ENCODE data around the gene ANP32B. TPM values are rescaled to one million over a fixed set of nuclear protein-coding genes. Genes with fewer than 3 reads are reported as not detected.

Gene ANP32B
- total RNA-seq, 2 experiments from 2014 or later, result 317 to 335 TPM

GRCh38 chr9:98020476-98021145 lies 37.5 kb downstream of the ANP32B start:
- DNase-seq, result no peak
- H3K4me3 Mint-ChIP-seq, result no peak overlapping the region
- H3K36me3 Mint-ChIP-seq (ENCODE audit: low read depth), result peaks cover 38% of the 10 kb centered on the region
- no peak overlapping the region for H3K27ac Mint-ChIP-seq
- CTCF ChIA-PET, result interaction anchor here (0.6 to 1.3 kb wide), 2 partner anchors 14 to 97 kb away, joined by 4 to 8 read pairs; no protein-coding TSS in a partner anchor
- peaks cover 2% of the 10 kb centered on the region for H3K4me1 Mint-ChIP-seq
- H3K9me3 Mint-ChIP-seq, result no peaks in the 10 kb centered on the region
- no peaks in the 10 kb centered on the region for H3K27me3 Mint-ChIP-seq
- POLR2A ChIA-PET, result interaction anchor here (0.6 to 1.8 kb wide), 8 partner anchors 12 to 111 kb away, joined by 3 to 6 read pairs (median 4); no protein-coding TSS in a partner anchor

- H3K36me3 Mint-ChIP-seq (ENCODE audit: low read depth), result peaks cover 34% of the 10 kb centered on the region
- ChIA-PET POLR2A (interaction anchor here (0.8 to 1.8 kb wide), 7 partner anchors 11 to 64 kb away, joined by 3 to 6 read pairs (median 4); no protein-coding TSS in a partner anchor), CTCF (interaction anchor here (0.6 to 1.3 kb wide), 3 partner anchors 13 to 98 kb away, joined by 4 to 8 read pairs (median 6); no protein-coding TSS in a partner anchor)
- no peak for DNase-seq
- no peaks in the 10 kb centered on the region for H3K9me3 Mint-ChIP-seq
- no peaks in the 10 kb centered on the region for H3K27me3 Mint-ChIP-seq
- no peak overlapping the region for H3K27ac Mint-ChIP-seq
- H3K4me3 Mint-ChIP-seq, result no peak overlapping the region
- H3K4me1 Mint-ChIP-seq, result peaks cover 2% of the 10 kb centered on the region
Observed at GRCh38 chr9:98021306-98022040, 38.3 kb downstream of the ANP32B start.

DNA sequence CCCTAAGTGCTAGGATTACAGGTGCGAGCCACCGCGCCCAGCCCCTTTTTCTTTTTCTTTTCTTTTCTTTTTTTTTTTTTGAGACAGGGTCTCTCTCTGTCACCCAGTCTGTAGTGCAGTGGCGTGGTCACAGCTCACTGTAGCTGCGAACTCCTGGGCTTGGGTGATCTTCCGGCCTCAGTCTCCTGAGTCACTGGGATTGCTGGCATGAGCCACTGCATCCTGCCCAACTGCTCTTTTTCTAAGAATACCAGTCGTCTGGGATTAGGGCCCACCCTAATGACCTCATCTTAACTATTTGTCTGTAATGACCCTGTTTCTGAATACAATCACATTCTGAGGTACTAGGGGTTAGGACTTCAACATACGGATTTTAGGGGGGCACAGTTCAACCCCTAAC lies 39.3 kb downstream of the ANP32B start:
- peaks cover 26% of the 10 kb centered on the region for H3K36me3 Mint-ChIP-seq (ENCODE audit: low read depth)
- no peaks in the 10 kb centered on the region for H3K9me3 Mint-ChIP-seq
- peaks cover 2% of the 10 kb centered on the region for H3K4me1 Mint-ChIP-seq
- H3K4me3 Mint-ChIP-seq, result no peak overlapping the region
- ChIA-PET CTCF (no interaction called here), POLR2A (no interaction called here)
- no peak for DNase-seq
- H3K27me3 Mint-ChIP-seq, result no peaks in the 10 kb centered on the region
- H3K27ac Mint-ChIP-seq, result no peak overlapping the region

DNA sequence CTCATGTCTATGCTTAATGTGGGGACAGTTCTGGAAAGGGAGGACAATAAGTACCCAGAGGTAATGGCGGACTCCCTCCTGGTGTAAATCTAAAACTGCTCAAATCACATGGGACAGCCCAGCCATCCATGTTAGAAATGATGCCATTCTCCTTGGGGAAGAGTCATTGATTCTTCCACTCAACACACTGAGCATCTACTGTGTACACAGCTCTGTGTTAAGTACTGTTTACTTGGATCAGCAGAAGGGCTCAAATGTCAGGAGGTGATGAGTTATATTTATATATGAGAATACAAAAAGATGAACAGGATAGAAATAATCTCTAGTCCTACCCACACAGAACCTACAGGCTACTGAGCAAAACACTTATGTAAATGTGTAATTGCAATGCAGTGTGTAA lies 41.6 kb downstream of the ANP32B start:
- Mint-ChIP-seq H3K4me3 (no peak overlapping the region), H3K9me3 (no peaks in the 10 kb centered on the region), H3K27ac (no peak overlapping the region), H3K4me1 (peaks cover 2% of the 10 kb centered on the region), H3K27me3 (no peaks in the 10 kb centered on the region), H3K36me3 (ENCODE audit: low read depth) (peaks cover 17% of the 10 kb centered on the region)
- no peak for DNase-seq
- CTCF ChIA-PET, result interaction anchor here (1.0 to 3.5 kb wide), 2 partner anchors 10 to 12 kb away, joined by 3 to 15 read pairs; no protein-coding TSS in a partner anchor
- POLR2A ChIA-PET, result no interaction called here

DNA sequence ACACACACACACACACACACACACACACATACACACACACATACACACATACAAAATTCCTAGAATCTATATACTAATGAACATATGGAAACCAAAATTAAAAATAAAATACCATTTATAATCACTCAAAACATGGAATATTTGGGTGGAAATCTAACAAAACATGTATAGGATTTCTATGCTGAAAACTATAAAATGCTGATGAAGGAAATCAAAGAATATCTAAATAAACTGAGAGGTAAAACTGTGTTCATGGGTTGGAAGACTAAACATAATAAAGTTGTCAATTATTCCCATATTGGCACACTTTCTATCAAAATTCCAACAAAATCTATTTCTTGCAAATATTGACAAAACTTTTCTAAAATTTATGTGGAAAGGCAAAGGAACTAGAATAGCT lies 48.0 kb downstream of the ANP32B start:
- no peaks in the 10 kb centered on the region for H3K9me3 Mint-ChIP-seq
- CTCF ChIA-PET, result interaction anchor here (1.0 kb wide), 1 partner anchor 107 kb away, joined by 3 read pairs; no protein-coding TSS in a partner anchor
- H3K36me3 Mint-ChIP-seq (ENCODE audit: low read depth), result peaks cover 5% of the 10 kb centered on the region
- no peak overlapping the region for H3K4me3 Mint-ChIP-seq
- no peaks in the 10 kb centered on the region for H3K27me3 Mint-ChIP-seq
- H3K27ac Mint-ChIP-seq, result no peak overlapping the region
- POLR2A ChIA-PET, result no interaction called here
- DNase-seq, result no peak
- H3K4me1 Mint-ChIP-seq, result peaks cover 8% of the 10 kb centered on the region

DNA sequence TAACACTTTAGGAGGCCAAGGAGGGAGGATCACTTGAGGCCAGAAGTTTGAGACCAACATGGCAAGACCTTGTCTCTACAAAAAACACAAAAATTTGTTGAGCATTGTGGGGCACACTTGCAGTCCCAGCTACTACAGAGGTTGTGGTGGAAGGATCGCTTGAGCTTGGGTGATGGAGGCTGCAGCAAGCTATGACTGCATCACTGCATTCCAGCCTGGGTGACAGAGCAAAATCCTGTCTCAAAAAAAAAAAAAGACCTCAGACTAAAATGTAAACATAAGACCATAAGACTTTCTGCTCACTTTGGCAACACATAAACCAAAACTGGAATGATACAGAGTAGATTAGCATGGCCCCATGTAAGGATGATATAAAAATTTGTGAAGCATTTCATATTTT lies 48.8 kb downstream of the ANP32B start:
- H3K27me3 Mint-ChIP-seq, result no peaks in the 10 kb centered on the region
- ChIA-PET POLR2A (interaction anchor here (0.9 kb wide), 2 partner anchors 11 to 40 kb away, joined by 5 to 6 read pairs; no protein-coding TSS in a partner anchor), CTCF (interaction anchor here (1.0 to 1.1 kb wide), 2 partner anchors 13 to 108 kb away, joined by 3 read pairs; no protein-coding TSS in a partner anchor)
- no peaks in the 10 kb centered on the region for H3K9me3 Mint-ChIP-seq
- peaks cover 2% of the 10 kb centered on the region for H3K36me3 Mint-ChIP-seq (ENCODE audit: low read depth)
- H3K4me3 Mint-ChIP-seq, result no peak overlapping the region
- peaks cover 8% of the 10 kb centered on the region for H3K4me1 Mint-ChIP-seq
- no peak for DNase-seq
- no peak overlapping the region for H3K27ac Mint-ChIP-seq

DNA sequence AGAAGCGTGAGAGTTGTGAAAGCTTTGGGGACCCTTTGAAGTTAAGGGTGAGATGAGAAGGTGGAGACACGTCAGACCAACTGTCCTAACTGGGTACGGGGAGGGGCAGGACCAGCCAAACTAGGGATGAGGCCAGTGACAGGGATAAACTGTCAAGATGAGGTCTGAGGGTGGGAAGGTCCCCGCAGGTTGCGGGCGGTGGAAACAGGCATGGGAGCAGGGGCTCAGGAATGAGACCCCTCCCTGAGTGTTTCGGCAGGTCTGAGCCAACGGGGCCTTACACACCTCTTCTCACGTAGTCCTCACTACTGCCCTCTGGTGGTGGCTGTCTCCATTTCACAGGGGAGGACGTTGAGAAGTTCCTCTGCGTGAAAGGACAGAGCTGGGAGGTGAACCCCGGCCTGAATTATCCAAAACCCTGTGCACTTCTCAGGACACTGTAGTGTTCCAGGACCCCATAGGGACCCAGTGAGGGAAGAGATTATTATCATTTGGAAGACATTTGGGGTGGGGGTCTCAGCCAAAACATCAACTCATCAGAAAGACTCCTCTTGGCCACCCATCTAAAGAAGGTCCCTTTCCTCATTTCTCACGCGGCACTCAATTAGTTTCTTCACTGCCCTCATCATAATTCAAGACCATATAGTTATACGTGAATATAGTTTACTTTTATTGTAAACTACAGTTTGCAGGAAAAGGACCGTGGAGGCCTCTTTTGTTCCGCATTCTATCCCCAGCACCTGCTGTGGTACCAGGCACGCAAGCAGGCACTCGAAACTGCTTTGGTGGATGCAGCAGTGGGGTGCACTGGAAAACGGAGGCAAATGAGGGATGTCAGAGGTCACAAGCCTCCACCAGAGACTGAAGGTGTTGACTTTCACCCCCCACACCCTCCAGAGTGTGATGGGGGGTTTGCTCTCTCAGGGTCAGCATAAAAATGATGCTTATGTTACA lies 51.7 kb downstream of the ANP32B start:
- peaks cover 5% of the 10 kb centered on the region for H3K27me3 Mint-ChIP-seq
- POLR2A ChIA-PET, result interaction anchor here (0.6 to 2.1 kb wide), 5 partner anchors 18 to 112 kb away, joined by 3 to 17 read pairs (median 6); partner anchors contain the start of genes ANP32B, NANS and TRMO
- CTCF ChIA-PET, result interaction anchor here (0.6 to 4.0 kb wide), 30 partner anchors 10 to 375 kb away, joined by 3 to 46 read pairs (median 5); partner anchors contain the start of genes ANP32B, NANS, TBC1D2 and TRMO
- no peak overlapping the region for H3K4me3 Mint-ChIP-seq
- DNase-seq, result peak; percentile 91
- H3K27ac Mint-ChIP-seq, result no peak overlapping the region
- H3K4me1 Mint-ChIP-seq, result peaks cover 13% of the 10 kb centered on the region
- no peaks in the 10 kb centered on the region for H3K36me3 Mint-ChIP-seq (ENCODE audit: low read depth)
- no peaks in the 10 kb centered on the region for H3K9me3 Mint-ChIP-seq

GRCh38 chr9:98037357-98037756 lies 54.2 kb downstream of the ANP32B start:
- Mint-ChIP-seq H3K4me1 (peaks cover 20% of the 10 kb centered on the region), H3K9me3 (no peaks in the 10 kb centered on the region), H3K4me3 (no peak overlapping the region), H3K36me3 (ENCODE audit: low read depth) (no peaks in the 10 kb centered on the region), H3K27ac (no peak overlapping the region), H3K27me3 (peaks cover 11% of the 10 kb centered on the region)
- ChIA-PET POLR2A (interaction anchor here (0.7 to 0.9 kb wide), 2 partner anchors 19 to 55 kb away, joined by 3 read pairs; partner anchors contain the start of gene NANS), CTCF (interaction anchor here (1.0 to 2.0 kb wide), 6 partner anchors 8 to 219 kb away, joined by 3 to 16 read pairs (median 4); partner anchors contain the start of genes ANP32B and TRMO)
- no peak for DNase-seq

DNA sequence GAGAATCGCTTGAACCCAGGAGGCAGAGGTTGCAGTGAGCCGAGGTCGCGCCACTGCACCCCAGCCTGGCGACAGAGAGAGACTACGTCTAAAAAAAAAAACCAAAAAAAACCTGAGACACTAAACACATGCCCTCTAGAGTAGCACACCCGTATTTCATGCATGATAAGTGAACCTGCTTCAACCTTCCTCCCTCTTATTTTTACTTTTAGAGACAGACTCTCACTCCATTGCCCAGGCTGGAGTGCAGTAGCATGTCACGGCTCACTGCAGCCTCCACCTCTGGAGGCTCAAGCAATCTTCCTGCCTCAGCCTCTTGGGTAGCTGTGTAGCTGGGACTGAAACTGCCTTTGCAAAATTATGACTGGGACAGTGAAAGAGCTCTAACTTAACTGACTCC lies 55.8 kb downstream of the ANP32B start:
- Mint-ChIP-seq H3K4me3 (no peak overlapping the region), H3K36me3 (ENCODE audit: low read depth) (no peaks in the 10 kb centered on the region), H3K27me3 (peaks cover 11% of the 10 kb centered on the region), H3K4me1 (peaks cover 20% of the 10 kb centered on the region), H3K27ac (no peak overlapping the region), H3K9me3 (no peaks in the 10 kb centered on the region)
- ChIA-PET POLR2A (interaction anchor here (0.9 to 1.2 kb wide), 3 partner anchors 18 to 218 kb away, joined by 3 to 6 read pairs (median 3); partner anchors contain the start of genes NANS and TBC1D2), CTCF (no interaction called here)
- no peak for DNase-seq

- H3K4me1 Mint-ChIP-seq, result peaks cover 17% of the 10 kb centered on the region
- ChIA-PET CTCF (no interaction called here), POLR2A (interaction anchor here (0.9 to 1.4 kb wide), 4 partner anchors 17 to 217 kb away, joined by 3 to 6 read pairs (median 4); partner anchors contain the start of genes NANS, TBC1D2 and TRMO)
- H3K4me3 Mint-ChIP-seq, result no peak overlapping the region
- H3K36me3 Mint-ChIP-seq (ENCODE audit: low read depth), result no peaks in the 10 kb centered on the region
- peaks cover 11% of the 10 kb centered on the region for H3K27me3 Mint-ChIP-seq
- no peaks in the 10 kb centered on the region for H3K9me3 Mint-ChIP-seq
- no peak for DNase-seq
- H3K27ac Mint-ChIP-seq, result no peak overlapping the region
Observed at GRCh38 chr9:98039607-98040017, 56.5 kb downstream of the ANP32B start.

DNA sequence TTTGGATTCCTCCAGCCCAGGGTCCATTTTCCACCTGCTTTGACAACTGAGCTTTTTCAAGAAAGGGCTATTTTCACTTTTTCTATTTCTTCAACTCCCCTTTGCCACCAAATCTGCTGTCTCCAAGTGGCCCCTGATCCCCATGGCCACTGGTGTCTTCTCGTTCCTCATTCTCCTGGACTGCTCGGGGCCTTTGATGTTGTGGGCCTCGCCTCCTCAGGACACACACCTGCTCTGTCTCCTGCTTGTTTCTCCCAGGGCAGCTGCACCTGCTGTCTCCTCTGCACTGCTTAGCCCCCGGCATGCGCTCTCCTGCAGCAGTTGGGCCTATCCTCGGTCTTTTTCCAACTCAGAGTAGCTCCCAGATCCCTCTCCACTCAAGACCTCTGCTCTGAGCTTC lies 57.1 kb downstream of the ANP32B start:
- H3K27me3 Mint-ChIP-seq, result peaks cover 11% of the 10 kb centered on the region
- H3K27ac Mint-ChIP-seq, result no peak overlapping the region
- peaks cover 16% of the 10 kb centered on the region for H3K4me1 Mint-ChIP-seq
- ChIA-PET POLR2A (interaction anchor here (1.4 kb wide), 1 partner anchor 118 kb away, joined by 4 read pairs; the partner anchor contains the start of gene TRMO), CTCF (interaction anchor here (0.7 to 1.5 kb wide), 3 partner anchors 14 to 117 kb away, joined by 4 to 6 read pairs (median 4); partner anchors contain the start of gene TRMO)
- peaks cover 3% of the 10 kb centered on the region for H3K36me3 Mint-ChIP-seq (ENCODE audit: low read depth)
- no peak for DNase-seq
- peaks cover 4% of the 10 kb centered on the region for H3K9me3 Mint-ChIP-seq
- H3K4me3 Mint-ChIP-seq, result no peak overlapping the region

- peaks cover 16% of the 10 kb centered on the region for H3K36me3 Mint-ChIP-seq (ENCODE audit: low read depth)
- H3K27ac Mint-ChIP-seq, result no peak overlapping the region
- H3K27me3 Mint-ChIP-seq, result peaks cover 11% of the 10 kb centered on the region
- no peak overlapping the region for H3K4me3 Mint-ChIP-seq
- peaks cover 4% of the 10 kb centered on the region for H3K9me3 Mint-ChIP-seq
- ChIA-PET POLR2A (interaction anchor here (3.7 to 5.4 kb wide), 4 partner anchors 12 to 212 kb away, joined by 32 to 66 read pairs (median 40); partner anchors contain the start of genes ANP32B, NANS, TBC1D2 and TRMO), CTCF (interaction anchor here (0.6 to 3.1 kb wide), 3 partner anchors 9 to 121 kb away, joined by 5 to 25 read pairs (median 5); partner anchors contain the start of gene TRMO)
- DNase-seq, result no peak
- peaks cover 51% of the 10 kb centered on the region for H3K4me1 Mint-ChIP-seq
Observed at GRCh38 chr9:98043915-98044314, 60.8 kb downstream of the ANP32B start.

Data from activated CD4-positive, alpha-beta memory T cell treated with anti-CD3 and anti-CD28 coated beads, Interleukin-2, amount 10 ng/mL, durations not matched to agents 7 days and 5 days (primary cell).